Left ventricle myocardium inferior (tissue), 1 donor: Measurements from ENCODE around the gene NEK4. TPM values are rescaled to one million over a fixed set of nuclear protein-coding genes. Genes with fewer than 3 reads are reported as not detected.
A peak's percentile ranks its signal among the peaks of the same experiment; 100 is the strongest.

Experiments used
- DNase-seq: peaks from one replicate; pipeline ENCODE4 v3.0.0-alpha.2; 2020
- H3K27ac ChIP-seq: fragments of 200-600 bp; replicated peaks from 2 replicates; pipeline ENCODE4 v1.8.0; 2021
- H3K27me3 ChIP-seq: fragments of 200-600 bp; 2 replicates; pipeline ENCODE4 v1.8.0; 2021; ENCODE audit warnings: low read depth
- H3K36me3 ChIP-seq: fragments of 200-600 bp; 2 replicates; pipeline ENCODE4 v1.8.0; 2021
- H3K4me1 ChIP-seq: fragments of 200-600 bp; 2 replicates; pipeline ENCODE4 v1.8.0; 2021
- H3K4me3 ChIP-seq: fragments of 200-600 bp; 2 replicates; pipeline ENCODE4 v1.8.0; 2021; ENCODE audit warnings: mild to moderate bottlenecking, moderate library complexity
- H3K9me3 ChIP-seq: fragments of 200-600 bp; replicated peaks from 2 replicates; pipeline ENCODE4 v1.8.0; 2021
- intact Hi-C: fragments of 100-400 bp; cut with micrococcal nuclease; formaldehyde crosslinking; loops from one replicate; pipeline ENCODE4 v1.11.0; 2022
- total RNA-seq: library from RNA; stranded (reverse); fragmentation: NEBNext Ultra II Directional; extraction: Animal tissue kit (Norgen Biotek cat#: 25700); gene quantifications from one replicate; pipeline ENCODE4 v1.2.1, GENCODE V29; 2021
- TF ChIP-seq, protein P1 (sequence below): fragments of 200-600 bp; IDR thresholded peaks from 2 replicates; pipeline ENCODE4 v1.8.0; 2021; ENCODE audit warnings: antibody characterized with exemption, mild to moderate bottlenecking, borderline replicate concordance
- donor health status: DM: no; HTN: yes; CAD: no; lungs with severe emphysema.

NEK4 gene
- total RNA-seq, 1 donor from 2014 or later: 17.7 TPM

DNA sequence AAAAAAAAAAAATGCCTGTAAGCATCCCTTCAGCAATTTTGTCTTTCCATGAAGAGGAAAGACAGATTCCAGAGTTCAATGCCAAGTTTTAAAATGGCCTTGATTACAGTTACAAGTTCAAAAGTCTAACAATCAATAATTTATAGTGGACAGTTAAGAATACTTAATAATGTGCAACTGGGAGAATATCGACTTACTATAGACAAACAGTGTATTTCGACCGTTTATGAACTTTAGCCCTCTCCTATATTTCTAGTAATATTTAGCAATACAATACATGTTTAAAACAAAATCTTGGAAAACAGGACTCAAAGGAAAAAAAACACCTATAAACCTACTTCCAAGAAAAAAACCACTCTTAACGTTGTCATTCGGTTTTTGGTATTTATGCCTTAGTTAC, 86.6 kb downstream of the NEK4 start:
- Histone ChIP-seq H3K4me1 (peaks cover 84% of the 10 kb centered on the region), H3K27ac (peak overlapping the region; percentile 99), H3K27me3 (no peaks in the 10 kb centered on the region), H3K36me3 (peaks cover 40% of the 10 kb centered on the region), H3K9me3 (no peaks in the 10 kb centered on the region), H3K4me3 (peak overlapping the region; percentile 90)
- TF ChIP-seq, protein P1, sequence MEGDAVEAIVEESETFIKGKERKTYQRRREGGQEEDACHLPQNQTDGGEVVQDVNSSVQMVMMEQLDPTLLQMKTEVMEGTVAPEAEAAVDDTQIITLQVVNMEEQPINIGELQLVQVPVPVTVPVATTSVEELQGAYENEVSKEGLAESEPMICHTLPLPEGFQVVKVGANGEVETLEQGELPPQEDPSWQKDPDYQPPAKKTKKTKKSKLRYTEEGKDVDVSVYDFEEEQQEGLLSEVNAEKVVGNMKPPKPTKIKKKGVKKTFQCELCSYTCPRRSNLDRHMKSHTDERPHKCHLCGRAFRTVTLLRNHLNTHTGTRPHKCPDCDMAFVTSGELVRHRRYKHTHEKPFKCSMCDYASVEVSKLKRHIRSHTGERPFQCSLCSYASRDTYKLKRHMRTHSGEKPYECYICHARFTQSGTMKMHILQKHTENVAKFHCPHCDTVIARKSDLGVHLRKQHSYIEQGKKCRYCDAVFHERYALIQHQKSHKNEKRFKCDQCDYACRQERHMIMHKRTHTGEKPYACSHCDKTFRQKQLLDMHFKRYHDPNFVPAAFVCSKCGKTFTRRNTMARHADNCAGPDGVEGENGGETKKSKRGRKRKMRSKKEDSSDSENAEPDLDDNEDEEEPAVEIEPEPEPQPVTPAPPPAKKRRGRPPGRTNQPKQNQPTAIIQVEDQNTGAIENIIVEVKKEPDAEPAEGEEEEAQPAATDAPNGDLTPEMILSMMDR: no peak
- DNase-seq: no peak
- intact Hi-C loops: no loop called here

DNA sequence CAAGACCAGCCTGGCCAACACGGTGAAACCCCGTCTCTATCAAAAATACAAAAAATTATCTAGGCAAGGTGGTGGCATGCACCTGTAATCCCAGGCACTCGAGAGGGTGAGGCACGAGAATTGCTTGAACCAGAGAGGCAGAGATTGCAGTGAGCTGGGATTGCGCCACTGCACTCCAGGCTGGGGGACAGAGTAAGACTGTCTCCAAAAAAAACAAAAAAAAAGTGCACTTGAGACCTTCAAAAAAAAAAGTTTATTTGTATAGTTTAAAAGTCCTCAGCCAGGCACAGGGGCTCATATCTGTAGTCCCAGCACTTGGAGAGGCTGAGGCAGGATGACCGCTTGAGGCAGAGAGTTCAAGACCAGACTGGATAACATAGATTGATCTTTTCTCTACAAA, 87.1 kb downstream of the NEK4 start:
- intact Hi-C loops: no loop called here
- no peaks in the 10 kb centered on the region for H3K27me3 ChIP-seq
- H3K9me3 ChIP-seq: no peaks in the 10 kb centered on the region
- peaks cover 40% of the 10 kb centered on the region for H3K36me3 ChIP-seq
- peak overlapping the region; percentile 99 for H3K27ac ChIP-seq
- peaks cover 87% of the 10 kb centered on the region for H3K4me1 ChIP-seq
- TF ChIP-seq, protein P1: no peak
- no peak for DNase-seq
- H3K4me3 ChIP-seq: no peak overlapping the region

DNA sequence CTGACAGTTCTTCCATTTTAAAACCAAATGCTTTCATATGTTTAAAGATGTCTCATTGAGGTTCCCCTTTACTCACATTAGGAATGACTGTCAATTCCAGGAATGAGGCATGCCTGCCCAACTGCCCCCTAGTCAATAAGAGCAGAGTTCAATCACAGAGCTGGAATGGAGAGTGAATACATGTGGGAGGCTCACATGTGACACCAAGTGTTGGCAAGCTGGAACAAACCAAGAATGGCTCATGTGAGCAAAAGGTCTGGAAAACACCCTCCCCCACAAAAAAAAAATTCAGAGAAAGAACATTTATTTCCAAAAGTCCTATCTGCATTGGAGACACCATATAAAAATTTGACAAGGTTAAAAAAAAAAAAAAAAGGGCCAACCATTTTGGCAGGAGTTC, 88.7 kb downstream of the NEK4 start:
- H3K4me1 ChIP-seq: peaks cover 77% of the 10 kb centered on the region
- H3K4me3 ChIP-seq: no peak overlapping the region
- H3K27ac ChIP-seq: peak overlapping the region; percentile 99
- no peak for DNase-seq
- no peaks in the 10 kb centered on the region for H3K9me3 ChIP-seq
- TF ChIP-seq, protein P1: no peak
- H3K27me3 ChIP-seq: no peaks in the 10 kb centered on the region
- intact Hi-C loops: no loop called here
- peaks cover 40% of the 10 kb centered on the region for H3K36me3 ChIP-seq

DNA sequence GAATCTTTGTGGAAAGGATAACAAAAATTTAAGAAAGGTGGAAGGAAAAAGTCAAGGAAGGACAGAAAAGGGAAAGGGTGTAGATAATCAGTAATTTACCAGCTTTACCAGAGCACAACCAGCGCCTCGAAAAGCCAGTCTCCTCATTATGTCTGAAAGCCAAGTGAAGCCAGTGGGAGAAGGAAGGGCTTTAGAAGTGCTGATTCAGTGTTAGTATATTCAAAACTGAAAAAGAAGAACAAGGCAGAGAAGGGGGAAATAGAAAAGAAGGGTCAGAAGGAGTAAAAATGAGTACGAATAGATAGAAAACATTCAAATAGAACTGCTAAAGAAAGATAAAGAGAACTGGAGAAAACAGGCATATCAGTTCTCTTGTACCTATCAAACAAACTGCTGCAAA, 89.1 kb downstream of the NEK4 start:
- no peak for DNase-seq
- Histone ChIP-seq H3K27me3 (no peaks in the 10 kb centered on the region), H3K27ac (peak overlapping the region; percentile 99), H3K4me1 (peaks cover 72% of the 10 kb centered on the region), H3K9me3 (no peaks in the 10 kb centered on the region), H3K36me3 (peaks cover 42% of the 10 kb centered on the region), H3K4me3 (no peak overlapping the region)
- intact Hi-C loops: no loop called here
- TF ChIP-seq, protein P1: no peak

DNA sequence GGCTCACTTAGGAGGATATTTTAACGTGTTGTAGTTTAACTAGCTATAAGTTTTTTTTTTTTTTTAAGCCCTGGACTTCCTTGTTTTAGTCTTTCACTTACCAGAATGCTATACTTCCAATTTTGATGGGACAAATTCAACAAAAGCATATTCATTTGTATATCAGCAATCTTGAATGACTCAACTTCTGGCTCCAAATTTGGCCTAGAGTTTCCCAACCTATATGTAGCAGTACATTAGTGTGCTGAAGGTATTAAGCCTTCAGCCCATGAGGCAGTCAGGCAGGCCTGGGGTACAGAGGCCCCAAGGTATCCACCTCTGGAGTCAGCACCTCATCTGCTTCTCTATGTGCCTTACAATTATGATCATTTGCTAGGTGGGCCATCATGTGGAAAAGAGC, 90.9 kb downstream of the NEK4 start:
- H3K27ac ChIP-seq: no peak overlapping the region
- H3K4me3 ChIP-seq: no peak overlapping the region
- no peak for DNase-seq
- H3K4me1 ChIP-seq: peaks cover 60% of the 10 kb centered on the region
- intact Hi-C loops: no loop called here
- no peaks in the 10 kb centered on the region for H3K27me3 ChIP-seq
- H3K9me3 ChIP-seq: no peaks in the 10 kb centered on the region
- TF ChIP-seq, protein P1: no peak
- H3K36me3 ChIP-seq: peaks cover 56% of the 10 kb centered on the region

DNA sequence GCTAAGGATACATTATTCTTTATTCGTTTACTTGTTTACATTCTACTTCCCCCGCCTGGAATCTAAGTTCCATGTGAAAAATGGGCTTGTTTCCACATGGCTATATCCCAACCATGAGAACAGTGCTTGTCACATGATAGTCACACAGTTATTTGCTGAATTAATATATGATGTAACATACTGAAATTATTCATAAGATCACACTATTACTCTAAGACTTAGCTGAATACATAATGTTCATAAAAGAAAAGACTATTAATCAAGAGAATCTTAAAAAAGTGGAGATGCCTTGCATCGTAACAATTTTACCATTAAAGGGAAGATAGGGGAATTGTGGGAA, 91.6 kb downstream of the NEK4 start:
- Histone ChIP-seq H3K9me3 (no peaks in the 10 kb centered on the region), H3K4me3 (no peak overlapping the region), H3K27ac (no peak overlapping the region), H3K27me3 (no peaks in the 10 kb centered on the region), H3K4me1 (peaks cover 53% of the 10 kb centered on the region), H3K36me3 (peaks cover 63% of the 10 kb centered on the region)
- no peak for DNase-seq
- TF ChIP-seq, protein P1: no peak
- intact Hi-C loops: no loop called here
